Esophagus squamous epithelium (tissue), 5 donors: Measurements from ENCODE around the gene CEP128. TPM values are rescaled to one million over a fixed set of nuclear protein-coding genes. Genes with fewer than 3 reads are reported as not detected.

Source experiments
- DNase-seq: peaks from one replicate; lab custom pipeline; 2025; lab: John Stamatoyannopoulos, UW
- H3K27ac ChIP-seq, 4 donors: fragments of 200-600 bp; sonication (generic); one replicate each; pipeline ENCODE4 v1.5.1; 2016 to 2019; ENCODE audit warnings: mild to moderate bottlenecking in 1 of 4
- H3K27me3 ChIP-seq, 4 donors: fragments of 200-600 bp; sonication (generic); 1 replicate in 3 of 4; 2 replicates in 1 of 4; pipeline versions ENCODE4 v1.5.1 to v1.6.0; 2017 to 2021; ENCODE audit warnings: antibody characterized with exemption in 1 of 4
- H3K36me3 ChIP-seq, 3 donors: fragments of 200-600 bp; sonication (generic); one replicate each; pipeline ENCODE4 v1.5.1; 2016 to 2019
- H3K4me1 ChIP-seq, 3 donors: fragments of 200-600 bp; sonication (generic); one replicate each; pipeline ENCODE4 v1.5.1; 2017 to 2019
- H3K4me3 ChIP-seq, 4 donors: fragments of 200-600 bp; sonication (generic); 1 replicate in 3 of 4; 2 replicates in 1 of 4; pipeline ENCODE4 v1.5.1; 2016 to 2019; ENCODE audit warnings: mild to moderate bottlenecking in 2 of 4, moderate library complexity in 1 of 4
- H3K9me3 ChIP-seq, 3 donors: fragments of 200-600 bp; sonication (generic); one replicate each; pipeline ENCODE4 v1.5.1; 2016 to 2019
- POLR2A ChIP-seq, 4 donors: fragments of 450-650 bp; IDR thresholded peaks; one replicate each; pipeline ENCODE4 v1.6.1; 2017; ENCODE audit warnings: antibody characterized with exemption in 4 of 4, mild to moderate bottlenecking in 4 of 4, moderate library complexity in 3 of 4
- WGBS, 2 donors: methylation state at CpG; one replicate each; pipeline ENCODE4 v1.1.5; 2018; 5-methylcytosine and 5-hydroxymethylcytosine counted together
- intact Hi-C: fragments of 100-400 bp; cut with DNase I; formaldehyde crosslinking; loops from one replicate; pipeline ENCODE4 v1.15.0; 2022
- total RNA-seq, 4 donors: library from RNA; depleted of rRNA; stranded (reverse); fragments of >200 nt; gene quantifications; one replicate each; pipeline ENCODE4 v1.1.0, GENCODE V29; 2016
- TF ChIP-seq, protein P1 (sequence below), 6 experiments: fragments of 450-650 bp in 4 of 6; fragments of 200-600 bp in 2 of 6; sonication (generic) in 2 of 6; IDR thresholded peaks; one replicate each; pipeline ENCODE4 v1.5.1; 2016 to 2019; ENCODE audit warnings: antibody characterized with exemption in 6 of 6, mild to moderate bottlenecking in 4 of 6, moderate library complexity in 4 of 6
- donor health status: DM: yes; HTN: yes; CAD: no.

Gene CEP128
- total RNA-seq, 4 donors from 2014 or later, result 2.0 to 12.6 (median 5.4) TPM

DNA sequence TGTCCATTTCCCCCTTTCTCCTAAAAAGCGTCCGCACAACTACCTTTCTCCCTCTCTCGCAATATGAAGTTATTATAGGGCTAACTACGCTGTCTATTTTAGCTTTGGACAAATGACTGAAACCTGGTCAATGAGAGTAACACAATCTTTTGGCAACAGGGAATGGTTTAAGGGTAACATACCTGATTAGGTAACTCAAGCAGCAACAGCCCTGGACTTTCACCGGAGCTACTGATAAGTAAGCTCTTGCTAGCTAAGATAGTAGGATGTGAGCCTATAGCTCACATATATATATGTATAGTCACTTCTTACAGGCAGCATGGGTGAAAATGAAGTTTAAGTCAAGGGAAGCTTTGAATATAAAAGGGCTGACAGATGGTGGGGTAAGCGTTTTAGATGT lies 313.0 kb downstream of the CEP128 start:
- 92% methylated on average over 6 of the region's 6 CpGs for WGBS, 2 donors
- Histone ChIP-seq H3K4me1 (no peaks in the 10 kb centered on the region), H3K4me3 (no peak overlapping the region), H3K27ac (no peak overlapping the region), H3K27me3 (no peaks in the 10 kb centered on the region), H3K36me3 (no peaks in the 10 kb centered on the region), H3K9me3 (no peaks in the 10 kb centered on the region)
- DNase-seq, result no peak
- TF ChIP-seq, protein P1, sequence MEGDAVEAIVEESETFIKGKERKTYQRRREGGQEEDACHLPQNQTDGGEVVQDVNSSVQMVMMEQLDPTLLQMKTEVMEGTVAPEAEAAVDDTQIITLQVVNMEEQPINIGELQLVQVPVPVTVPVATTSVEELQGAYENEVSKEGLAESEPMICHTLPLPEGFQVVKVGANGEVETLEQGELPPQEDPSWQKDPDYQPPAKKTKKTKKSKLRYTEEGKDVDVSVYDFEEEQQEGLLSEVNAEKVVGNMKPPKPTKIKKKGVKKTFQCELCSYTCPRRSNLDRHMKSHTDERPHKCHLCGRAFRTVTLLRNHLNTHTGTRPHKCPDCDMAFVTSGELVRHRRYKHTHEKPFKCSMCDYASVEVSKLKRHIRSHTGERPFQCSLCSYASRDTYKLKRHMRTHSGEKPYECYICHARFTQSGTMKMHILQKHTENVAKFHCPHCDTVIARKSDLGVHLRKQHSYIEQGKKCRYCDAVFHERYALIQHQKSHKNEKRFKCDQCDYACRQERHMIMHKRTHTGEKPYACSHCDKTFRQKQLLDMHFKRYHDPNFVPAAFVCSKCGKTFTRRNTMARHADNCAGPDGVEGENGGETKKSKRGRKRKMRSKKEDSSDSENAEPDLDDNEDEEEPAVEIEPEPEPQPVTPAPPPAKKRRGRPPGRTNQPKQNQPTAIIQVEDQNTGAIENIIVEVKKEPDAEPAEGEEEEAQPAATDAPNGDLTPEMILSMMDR (IDR thresholded peaks at IDR 0.05), result no peak
- TF ChIP-seq POLR2A (IDR thresholded peaks at IDR 0.05), result no peak
- intact Hi-C loops, result no loop called here

DNA sequence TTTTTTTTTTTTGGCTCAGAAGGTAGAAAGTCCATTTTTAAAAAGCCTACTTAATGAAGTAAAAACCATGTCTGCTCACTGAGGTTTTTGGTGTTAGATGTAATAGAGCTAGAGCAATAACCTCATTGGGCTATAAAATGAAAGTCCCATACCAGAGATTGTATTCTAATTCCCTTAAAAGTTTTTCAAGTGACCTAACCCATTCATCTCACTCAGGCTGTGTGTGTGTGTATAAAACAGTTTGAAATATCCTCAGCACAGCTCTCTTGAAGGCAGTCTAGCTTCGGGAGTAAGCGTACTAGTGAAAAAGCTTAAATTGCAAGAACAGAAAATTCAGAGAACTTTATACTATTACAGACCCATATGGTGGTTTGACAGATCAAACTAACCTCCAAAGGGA lies 313.8 kb downstream of the CEP128 start:
- Histone ChIP-seq H3K27ac (no peak overlapping the region), H3K36me3 (no peaks in the 10 kb centered on the region), H3K27me3 (no peaks in the 10 kb centered on the region), H3K4me1 (no peaks in the 10 kb centered on the region), H3K4me3 (no peak overlapping the region), H3K9me3 (no peaks in the 10 kb centered on the region)
- 76 to 82% methylated on average over 2 of the region's 2 CpGs for WGBS, 2 donors
- TF ChIP-seq POLR2A (IDR thresholded peaks at IDR 0.05), result no peak
- TF ChIP-seq, protein P1 (IDR thresholded peaks at IDR 0.05), result no peak
- no peak for DNase-seq
- intact Hi-C loops, result no loop called here

DNA sequence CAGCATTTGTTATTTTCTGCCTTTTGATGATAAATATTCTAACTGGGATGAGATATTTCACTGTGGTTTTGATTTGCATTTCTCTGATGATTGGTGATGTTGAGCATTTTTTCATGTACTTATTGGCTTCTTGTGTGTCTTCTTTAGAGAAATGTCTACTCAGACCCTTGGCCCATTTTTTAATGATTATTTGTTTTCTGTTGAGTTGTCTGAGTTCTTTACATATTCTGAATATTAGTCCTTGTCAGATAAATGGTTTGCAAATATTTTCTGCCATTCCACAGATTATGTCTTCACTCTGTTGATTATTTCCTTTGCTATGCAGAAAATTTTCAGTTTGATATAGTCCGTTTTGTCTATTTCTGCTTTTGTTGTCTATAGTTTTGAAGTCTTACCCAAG lies 317.0 kb downstream of the CEP128 start:
- no peak for DNase-seq
- Histone ChIP-seq H3K27me3 (no peaks in the 10 kb centered on the region), H3K36me3 (no peaks in the 10 kb centered on the region), H3K27ac (no peak overlapping the region), H3K9me3 (no peaks in the 10 kb centered on the region), H3K4me1 (peaks cover 0 to 6% (median 4%) of the 10 kb centered on the region in 3 donors), H3K4me3 (no peak overlapping the region)
- TF ChIP-seq, protein P1 (IDR thresholded peaks at IDR 0.05), result no peak
- TF ChIP-seq POLR2A (IDR thresholded peaks at IDR 0.05), result no peak
- intact Hi-C loops, result no loop called here
- 88 to 96% methylated on average over 1 of the region's 1 CpG for WGBS, 2 donors

DNA sequence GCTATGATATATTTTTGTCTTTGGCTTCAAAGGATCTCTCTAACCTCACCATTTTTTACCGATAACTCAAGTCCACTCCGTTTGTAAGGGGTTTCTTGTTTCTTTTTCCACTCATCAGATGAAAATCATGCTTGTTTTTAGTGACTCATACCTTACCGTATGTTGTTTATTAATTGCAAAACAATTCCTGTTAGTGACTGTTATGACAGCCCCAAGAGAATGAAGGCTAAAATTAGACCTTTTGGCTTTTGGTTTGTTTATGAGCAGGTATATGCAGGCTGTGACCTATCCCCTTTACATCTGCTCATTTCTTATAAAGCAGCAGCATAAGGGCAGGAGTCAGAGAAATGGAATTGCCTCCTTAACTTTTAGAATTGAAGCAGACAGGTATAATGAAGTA lies 319.8 kb downstream of the CEP128 start:
- WGBS, 2 donors, result 25% methylated on average over 3 of the region's 3 CpGs
- H3K36me3 ChIP-seq, result no peaks in the 10 kb centered on the region

DNA sequence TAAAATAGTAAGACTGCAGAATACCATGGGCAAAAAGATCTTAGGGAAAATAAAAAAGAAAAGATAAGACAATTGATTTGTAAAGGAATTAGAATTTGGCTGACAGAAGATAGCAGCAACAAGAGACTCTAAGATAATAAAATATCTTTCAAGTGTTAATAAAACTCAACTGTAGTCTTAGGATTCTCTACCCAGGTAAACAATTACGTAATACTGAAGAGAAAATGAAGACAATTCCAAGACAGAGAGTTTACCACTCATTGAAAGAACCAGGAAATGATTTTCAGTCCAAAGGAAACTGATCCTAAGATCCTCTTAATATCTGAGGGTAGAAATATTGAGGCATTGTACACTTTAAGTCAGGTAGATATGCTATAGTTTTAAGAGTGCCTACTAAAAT lies 321.1 kb downstream of the CEP128 start:
- Histone ChIP-seq H3K36me3 (no peaks in the 10 kb centered on the region), H3K27ac (no peak overlapping the region), H3K9me3 (no peaks in the 10 kb centered on the region), H3K4me3 (no peak overlapping the region), H3K27me3 (no peaks in the 10 kb centered on the region), H3K4me1 (peaks cover 0 to 6% (median 4%) of the 10 kb centered on the region in 3 donors)
- TF ChIP-seq, protein P1 (IDR thresholded peaks at IDR 0.05), result no peak
- no peak for TF ChIP-seq POLR2A (IDR thresholded peaks at IDR 0.05)
- 94 to 95% methylated on average over 1 of the region's 1 CpG for WGBS, 2 donors
- DNase-seq, result no peak
- intact Hi-C loops, result no loop called here

More for the DNA sequence above, 319.8 kb downstream of the CEP128 start:
- H3K4me1 ChIP-seq, result peaks cover 0 to 6% (median 4%) of the 10 kb centered on the region in 3 donors
- no peak overlapping the region for H3K4me3 ChIP-seq
- H3K27me3 ChIP-seq, result no peaks in the 10 kb centered on the region
- H3K9me3 ChIP-seq, result no peaks in the 10 kb centered on the region
- H3K27ac ChIP-seq, result no peak overlapping the region
- no peak for TF ChIP-seq POLR2A (IDR thresholded peaks at IDR 0.05)
- TF ChIP-seq, protein P1 (IDR thresholded peaks at IDR 0.05), result no peak
- no peak for DNase-seq
- intact Hi-C loops, result no loop called here
